HepG2 (cell line): ENCODE data around the gene AMBRA1. TPM values are rescaled to one million over a fixed set of nuclear protein-coding genes. Genes with fewer than 3 reads are reported as not detected.
A peak's percentile ranks its signal among the peaks of the same experiment; 100 is the strongest.

Experiments
- ATAC-seq: fragments of 200-7000 bp; cut with Tn5 transposase; 3 replicates; pipeline ENCODE4 v1.9.1; 2020; ENCODE audit warnings: mild to moderate bottlenecking, moderate library complexity
- BruUV-seq: library from RNA; stranded (reverse); fragments of 400-500 nt; replicated peaks from 2 replicates; lab custom pipeline; 2021; lab: Mats Ljungman, UMichigan
- CTCF ChIA-PET: fragments of 300-600 bp; formaldehyde crosslinking; extraction: SDS; loops from one replicate; lab custom pipeline; 2021; ENCODE audit warnings: low total read pairs, inconsistent platforms, low intra/inter-chr PET ratio; lab: Yijun Ruan, JAX
- POLR2A ChIA-PET: fragments of 350-600 bp; sonication (Branson Sonifier 250); formaldehyde crosslinking; loops from one replicate; lab custom pipeline; 2020; ENCODE audit warnings: antibody characterized with exemption, inconsistent platforms; lab: Yijun Ruan, JAX
- DNase-seq: peaks from one replicate; pipeline ENCODE4 v3.0.0-alpha.2; 2015; ENCODE audit warnings: low spot score
- FAIRE-seq: peaks from 3 replicates; lab custom pipeline; 2011; peaks lifted over from hg19 to GRCh38; lab: Jason Lieb, UNC
- H2AFZ ChIP-seq: one replicate; pipeline ENCODE4 v1.6.1; 2011; ENCODE audit warnings: low read length, inconsistent platforms
- H3K27ac ChIP-seq: fragments of 300-600 bp; 3 replicates; pipeline ENCODE4 v1.8.0; 2011; ENCODE audit warnings: mixed run types, mild to moderate bottlenecking, mixed read lengths, low read length, inconsistent platforms; ENCODE audit not compliant: insufficient read depth; ENCODE audit errors: extremely low read length
- H3K27me3 ChIP-seq, 2 experiments: fragments of 200-600 bp in 1 of 2; 2 replicates in 1 of 2; 3 replicates in 1 of 2; pipeline versions ENCODE4 v1.6.0 to v1.8.0; 2011; ENCODE audit warnings: low read length in 2 of 2, mild to moderate bottlenecking in 2 of 2, moderate library complexity in 2 of 2, inconsistent platforms in 1 of 2; ENCODE audit not compliant: insufficient read depth in 2 of 2, control insufficient read depth in 1 of 2
- H3K36me3 ChIP-seq, 2 experiments: fragments of 200-600 bp in 1 of 2; replicated peaks in 1 of 2; 2 replicates in 1 of 2; 3 replicates in 1 of 2; pipeline versions ENCODE4 v1.5.1 to v1.8.0; 2011; ENCODE audit warnings: low read length in 2 of 2, inconsistent platforms in 1 of 2; ENCODE audit not compliant: insufficient read depth in 2 of 2, control insufficient read depth in 1 of 2
- H3K4me1 ChIP-seq: 2 replicates; pipeline ENCODE4 v1.5.1; 2012; ENCODE audit warnings: low read length, inconsistent platforms; ENCODE audit not compliant: insufficient read depth
- H3K4me2 ChIP-seq: 2 replicates; pipeline ENCODE4 v1.6.0; 2011; ENCODE audit warnings: low read depth, low read length, inconsistent platforms
- H3K4me3 ChIP-seq, 3 experiments: fragments of 200-600 bp in 1 of 3; sonication (generic), shearing (Covaris generic) in 1 of 3; replicated peaks in 1 of 3; 2 replicates each; pipeline ENCODE4 v1.5.1; 2011 to 2016; ENCODE audit warnings: low read length in 3 of 3, inconsistent platforms in 2 of 3, low read depth in 2 of 3, mild to moderate bottlenecking in 2 of 3, control low read depth in 1 of 3, mixed read lengths in 1 of 3; ENCODE audit not compliant: insufficient read depth in 1 of 3
- H3K79me2 ChIP-seq: one replicate; pipeline ENCODE4 v1.6.1; 2011; ENCODE audit warnings: low read length, inconsistent platforms; ENCODE audit not compliant: insufficient read depth
- H3K9ac ChIP-seq: 2 replicates; pipeline ENCODE4 v1.6.0; 2011; ENCODE audit warnings: mild to moderate bottlenecking, low read depth, low read length, inconsistent platforms; ENCODE audit not compliant: insufficient read depth
- H3K9me3 ChIP-seq: 2 replicates; pipeline ENCODE4 v1.5.1; 2012; ENCODE audit warnings: mild to moderate bottlenecking, low read length
- H4K20me1 ChIP-seq: 2 replicates; pipeline ENCODE4 v1.6.0; 2011; ENCODE audit warnings: inconsistent platforms, mild to moderate bottlenecking, low read length, moderate library complexity; ENCODE audit not compliant: insufficient read depth
- CEBPB ChIP-seq: IDR thresholded peaks from 2 replicates; pipeline ENCODE4 v1.6.1; 2011; ENCODE audit warnings: low read depth, low read length, improper control_type of control experiment, borderline replicate concordance
- CERS6 ChIP-seq: sonication (generic); formaldehyde crosslinking; IDR thresholded peaks from 2 replicates; pipeline ENCODE4 v1.5.0; 2020; ENCODE audit warnings: missing genetic modification reagents
- FIP1L1 ChIP-seq: fragments of 200-400 bp; formaldehyde crosslinking; IDR thresholded peaks from 2 replicates; pipeline ENCODE4 v1.6.1; 2018; ENCODE audit warnings: low read depth, mild to moderate bottlenecking, low read length, moderate library complexity, borderline replicate concordance; ENCODE audit not compliant: insufficient read depth
- GZF1 ChIP-seq: sonication (generic); formaldehyde crosslinking; IDR thresholded peaks from 2 replicates; pipeline ENCODE4 v1.5.1; 2020; ENCODE audit warnings: mild to moderate bottlenecking, missing genetic modification reagents
- HCFC1 ChIP-seq: fragments of 150-350 bp; IDR thresholded peaks from 2 replicates; pipeline ENCODE4 v1.6.1; 2014; ENCODE audit warnings: low read depth, low read length
- MXD4 ChIP-seq: IDR thresholded peaks from 2 replicates; pipeline ENCODE4 v1.6.1; 2016; ENCODE audit warnings: mild to moderate bottlenecking, missing biosample characterization, missing genetic modification reagents
- NR2F6 ChIP-seq, 2 experiments: IDR thresholded peaks; 2 replicates each; pipeline ENCODE4 v1.6.1; 2016; ENCODE audit warnings: antibody characterized with exemption in 1 of 2, mild to moderate bottlenecking in 1 of 2
- PPARG ChIP-seq: conservative IDR thresholded peaks from 2 replicates; pipeline ENCODE4 v1.6.1; 2016; ENCODE audit warnings: missing biosample characterization, missing genetic modification reagents
- PRMT3 ChIP-seq: sonication (generic); formaldehyde crosslinking; IDR thresholded peaks from 2 replicates; pipeline ENCODE4 v1.8.1; 2022; ENCODE audit warnings: low read depth, mild to moderate bottlenecking, moderate library complexity, missing genetic modification reagents, borderline replicate concordance
- SMAD3 ChIP-seq: sonication (generic); formaldehyde crosslinking; IDR thresholded peaks from 2 replicates; pipeline ENCODE4 v1.4.0; 2020; ENCODE audit warnings: missing genetic modification reagents
- TGIF2 ChIP-seq: IDR thresholded peaks from 2 replicates; pipeline ENCODE4 v1.6.1; 2016; ENCODE audit warnings: control low read depth, missing compliant biosample characterization
- ZBTB7B ChIP-seq: sonication (generic); formaldehyde crosslinking; IDR thresholded peaks from 2 replicates; pipeline ENCODE4 v1.4.0; 2020; ENCODE audit warnings: missing genetic modification reagents
- ZFP37 ChIP-seq: sonication (generic); formaldehyde crosslinking; IDR thresholded peaks from 2 replicates; pipeline ENCODE4 v1.4.0; 2020; ENCODE audit warnings: missing genetic modification reagents, borderline replicate concordance
- ZFP41 ChIP-seq: sonication (generic); formaldehyde crosslinking; IDR thresholded peaks from 2 replicates; pipeline ENCODE4 v1.4.0; 2020; ENCODE audit warnings: mild to moderate bottlenecking, missing genetic modification reagents, borderline replicate concordance
- ZKSCAN1 ChIP-seq: fragments of 150-350 bp; IDR thresholded peaks from 2 replicates; pipeline ENCODE4 v1.6.1; 2014; ENCODE audit warnings: low read length
- ZNF615 ChIP-seq: sonication (generic); formaldehyde crosslinking; IDR thresholded peaks from 2 replicates; pipeline ENCODE4 v1.5.0; 2020; ENCODE audit warnings: mild to moderate bottlenecking, missing genetic modification reagents, borderline replicate concordance
- ZXDC ChIP-seq: sonication (generic); formaldehyde crosslinking; IDR thresholded peaks from 2 replicates; pipeline ENCODE4 v1.5.0; 2020; ENCODE audit warnings: mild to moderate bottlenecking, missing genetic modification reagents
- WGBS: methylation state at CpG from one replicate; pipeline ENCODE4 v1.1.6; 2017; ENCODE audit warnings: low lambda C conversion rate; 5-methylcytosine and 5-hydroxymethylcytosine counted together
- in situ Hi-C: cut with HindIII; loops from 2 replicates; pipeline ENCODE4 v1.10.0; 2017; ENCODE audit warnings: low pct_unique_long_range_greater_than_20kb; ENCODE audit not compliant: extremely low pct_ligation_motif_present
- intact Hi-C: fragments of 100-400 bp; cut with micrococcal nuclease; formaldehyde crosslinking; loops from one replicate; pipeline ENCODE4 v1.10.0; 2022; ENCODE audit not compliant: unreplicated experiment
- polyA plus RNA-seq, 8 experiments: library from polyadenylated mRNA; depleted of rRNA in 3 of 8; stranded (reverse) in 7 of 8; unstranded in 1 of 8; fragments of >200 nt; fragmentation: Illumina TruSeq in 4 of 8; extraction: Trizol in 4 of 8; gene quantifications; 2 replicates each; pipeline versions ENCODE4 v1.2.1 to v1.2.3, GENCODE V29; 2011 to 2016; ENCODE audit warnings: low read depth in 4 of 8, missing spikeins in 1 of 8, mixed read lengths in 1 of 8; ENCODE audit not compliant: insufficient read depth in 1 of 8
- total RNA-seq, 5 experiments: library from RNA; depleted of rRNA; stranded (reverse); fragments of >200 nt; fragmentation: Illumina TruSeq; extraction: Trizol; gene quantifications; 2 replicates each; pipeline ENCODE4 v1.2.3, GENCODE V29; 2016; ENCODE audit warnings: low read depth in 1 of 5
- TF ChIP-seq, protein P1 (sequence below): sonication (generic); formaldehyde crosslinking; conservative IDR thresholded peaks from 2 replicates; pipeline ENCODE4 v1.4.0; 2020; ENCODE audit warnings: mild to moderate bottlenecking, missing genetic modification reagents, moderate library complexity
- TF ChIP-seq, protein P2 (sequence below): sonication (generic); formaldehyde crosslinking; IDR thresholded peaks from 2 replicates; pipeline ENCODE4 v1.5.0; 2020; ENCODE audit warnings: missing genetic modification reagents

Gene AMBRA1
- total and polyA plus RNA-seq, 2 of the 13 experiments (the other 11 are each of a cell fraction or from before 2014, with no cell fraction given): 15.7 to 26.0 TPM

- BruUV-seq: no TSS peak
- CTCF ChIA-PET: no interaction called here
- H3K4me3 ChIP-seq: no peak overlapping the region
- FAIRE-seq: no peak
- DNase-seq: no peak
- intact Hi-C loops: no loop called here
- in situ Hi-C loops: no loop called here
- no peak overlapping the region for H3K27ac ChIP-seq
- POLR2A ChIA-PET: no interaction called here
- peaks cover 8% of the 10 kb centered on the region for H4K20me1 ChIP-seq
- no peak overlapping the region for H3K4me2 ChIP-seq
- H3K9ac ChIP-seq: no peak overlapping the region
- peaks cover 43% of the 10 kb centered on the region for H3K4me1 ChIP-seq
- H3K9me3 ChIP-seq: no peaks in the 10 kb centered on the region
- H3K36me3 ChIP-seq: peaks cover 17 to 49% of the 10 kb centered on the region in 2 experiments
- no peak overlapping the region for H2AFZ ChIP-seq
- peak; percentile 60 for ATAC-seq
- TF ChIP-seq ZXDC: no peak
- no peak for TF ChIP-seq CERS6 (CRISPR knock-in tag)
- TF ChIP-seq, protein P1, sequence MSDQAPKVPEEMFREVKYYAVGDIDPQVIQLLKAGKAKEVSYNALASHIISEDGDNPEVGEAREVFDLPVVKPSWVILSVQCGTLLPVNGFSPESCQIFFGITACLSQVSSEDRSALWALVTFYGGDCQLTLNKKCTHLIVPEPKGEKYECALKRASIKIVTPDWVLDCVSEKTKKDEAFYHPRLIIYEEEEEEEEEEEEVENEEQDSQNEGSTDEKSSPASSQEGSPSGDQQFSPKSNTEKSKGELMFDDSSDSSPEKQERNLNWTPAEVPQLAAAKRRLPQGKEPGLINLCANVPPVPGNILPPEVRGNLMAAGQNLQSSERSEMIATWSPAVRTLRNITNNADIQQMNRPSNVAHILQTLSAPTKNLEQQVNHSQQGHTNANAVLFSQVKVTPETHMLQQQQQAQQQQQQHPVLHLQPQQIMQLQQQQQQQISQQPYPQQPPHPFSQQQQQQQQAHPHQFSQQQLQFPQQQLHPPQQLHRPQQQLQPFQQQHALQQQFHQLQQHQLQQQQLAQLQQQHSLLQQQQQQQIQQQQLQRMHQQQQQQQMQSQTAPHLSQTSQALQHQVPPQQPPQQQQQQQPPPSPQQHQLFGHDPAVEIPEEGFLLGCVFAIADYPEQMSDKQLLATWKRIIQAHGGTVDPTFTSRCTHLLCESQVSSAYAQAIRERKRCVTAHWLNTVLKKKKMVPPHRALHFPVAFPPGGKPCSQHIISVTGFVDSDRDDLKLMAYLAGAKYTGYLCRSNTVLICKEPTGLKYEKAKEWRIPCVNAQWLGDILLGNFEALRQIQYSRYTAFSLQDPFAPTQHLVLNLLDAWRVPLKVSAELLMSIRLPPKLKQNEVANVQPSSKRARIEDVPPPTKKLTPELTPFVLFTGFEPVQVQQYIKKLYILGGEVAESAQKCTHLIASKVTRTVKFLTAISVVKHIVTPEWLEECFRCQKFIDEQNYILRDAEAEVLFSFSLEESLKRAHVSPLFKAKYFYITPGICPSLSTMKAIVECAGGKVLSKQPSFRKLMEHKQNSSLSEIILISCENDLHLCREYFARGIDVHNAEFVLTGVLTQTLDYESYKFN: peak; percentile 41; the same call in 1 of the 2 replicates
- TF ChIP-seq MXD4 (CRISPR knock-in tag): no peak
- no peak for TF ChIP-seq CEBPB
- TF ChIP-seq NR2F6 (IDR thresholded peaks at IDR 0.05): peak; percentile 41; the same call in 1 of the 2 replicates
- TF ChIP-seq NR2F6 (CRISPR knock-in tag; IDR thresholded peaks at IDR 0.05): peak; percentile 30; the same call in 1 of the 2 replicates
- TF ChIP-seq TGIF2 (CRISPR knock-in tag): no peak
- TF ChIP-seq HCFC1: no peak
- no peak for TF ChIP-seq ZFP41 (CRISPR knock-in tag)
- no peak for TF ChIP-seq ZBTB7B
- no peak for TF ChIP-seq PRMT3 (CRISPR knock-in tag)
- TF ChIP-seq PPARG (CRISPR knock-in tag): peak; percentile 81
- TF ChIP-seq ZKSCAN1: no peak
- TF ChIP-seq FIP1L1: no peak
- TF ChIP-seq ZNF615 (CRISPR knock-in tag): no peak
- TF ChIP-seq GZF1 (CRISPR knock-in tag): no peak
- no peak for TF ChIP-seq SMAD3 (CRISPR knock-in tag)
- no peak for TF ChIP-seq ZFP37 (CRISPR knock-in tag)
- TF ChIP-seq, protein P2, sequence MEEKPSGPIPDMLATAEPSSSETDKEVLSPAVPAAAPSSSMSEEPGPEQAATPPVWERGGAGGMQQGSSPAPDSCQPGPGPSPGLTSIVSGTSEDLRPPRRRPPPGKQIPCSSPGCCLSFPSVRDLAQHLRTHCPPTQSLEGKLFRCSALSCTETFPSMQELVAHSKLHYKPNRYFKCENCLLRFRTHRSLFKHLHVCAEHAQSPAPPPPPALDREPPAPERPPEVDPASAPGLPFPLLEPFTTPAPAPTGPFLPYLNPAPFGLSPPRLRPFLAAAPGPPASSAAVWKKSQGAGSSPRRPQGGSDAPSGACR (CRISPR knock-in tag): no peak
- TF ChIP-seq, all 625 proteins: peak for 3
- Histone ChIP-seq H3K79me2 (peaks cover 8% of the 10 kb centered on the region), H3K27me3 (no peaks in the 10 kb centered on the region)
- WGBS: 40% methylated on average over 4 of the region's 4 CpGs
These were observed 96.3 kb downstream of the AMBRA1 start for GRCh38 chr11:46497498-46497897.
